Measurements from ENCODE around the gene MAPKAPK5.
A peak's percentile ranks its signal among the peaks of the same experiment; 100 is the strongest.
"Not testable (repeated sequence)": the region's sequence is repeated elsewhere in the genome, so short reads cannot be mapped to it uniquely, and the experiment has no call there.

MAPKAPK5 gene

DNA sequence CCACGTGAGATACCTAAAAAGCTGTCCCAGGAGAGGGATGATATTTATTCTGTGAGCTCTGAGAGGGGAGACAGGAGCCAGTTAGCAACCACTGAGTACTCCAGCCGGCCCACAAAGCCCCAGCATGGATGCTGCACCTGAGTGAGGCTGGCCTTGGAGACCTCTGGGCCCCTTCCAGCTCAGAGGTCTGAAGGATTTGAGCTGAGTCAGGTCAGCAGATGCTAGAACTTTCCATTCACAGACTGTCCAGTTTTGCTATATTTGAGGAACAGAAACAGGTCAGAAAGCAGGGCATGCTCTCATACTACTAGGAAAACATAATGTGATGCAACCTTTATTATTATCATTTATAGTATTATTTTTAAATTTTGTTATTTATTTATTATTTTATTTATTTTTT lies 15.0 kb upstream of the MAPKAPK5 start:
- H3K36me3 ChIP-seq (ENCODE audit: control insufficient read depth in 5 of 5, insufficient read depth in 5 of 5, low read length in 5 of 5) = no peaks in the 10 kb centered on the region
- H3K4me3 ChIP-seq (ENCODE audit: low read depth in 1 of 5, low read length in 5 of 5) = no peak overlapping the region
- H3K9me3 ChIP-seq (ENCODE audit: control insufficient read depth in 5 of 5, low read length in 5 of 5) = no peaks in the 10 kb centered on the region
- H3K27me3 ChIP-seq (ENCODE audit: control insufficient read depth in 5 of 5, insufficient read depth in 4 of 5, low read length in 5 of 5) = no peaks in the 10 kb centered on the region
- H3K27ac ChIP-seq (ENCODE audit: low read depth, low read length) = no peak overlapping the region
- peaks cover 0 to 16% (median 9%) of the 10 kb centered on the region in 5 donors for H3K4me1 ChIP-seq (ENCODE audit: control insufficient read depth in 5 of 5, insufficient read depth in 5 of 5, low read length in 5 of 5)
- no peak overlapping the region for H3K9ac ChIP-seq (ENCODE audit: low read length in 5 of 5)

DNA sequence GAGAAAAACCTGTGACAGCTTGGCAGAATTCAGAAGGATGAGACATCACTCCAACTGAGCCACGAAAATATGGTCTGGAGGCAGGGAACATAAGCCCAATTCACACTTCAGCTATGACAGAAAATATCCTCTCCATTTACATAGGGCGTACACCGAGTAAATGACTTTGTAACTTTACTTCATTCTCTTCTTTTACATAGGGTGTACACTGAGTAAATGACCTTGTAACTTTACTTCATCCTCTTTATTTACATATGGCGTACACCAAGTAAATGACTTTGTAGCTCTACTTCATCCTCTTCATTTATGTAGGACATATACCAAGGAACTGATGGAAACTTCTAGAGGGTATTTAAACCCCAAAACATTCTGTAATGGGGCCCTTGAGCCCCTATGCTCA lies 14.1 kb upstream of the MAPKAPK5 start:
- H3K9me3 ChIP-seq (ENCODE audit: control insufficient read depth in 5 of 5, low read length in 5 of 5) = no peaks in the 10 kb centered on the region
- no peaks in the 10 kb centered on the region for H3K27me3 ChIP-seq (ENCODE audit: control insufficient read depth in 5 of 5, insufficient read depth in 4 of 5, low read length in 5 of 5)
- no peaks in the 10 kb centered on the region for H3K36me3 ChIP-seq (ENCODE audit: control insufficient read depth in 5 of 5, insufficient read depth in 5 of 5, low read length in 5 of 5)
- H3K4me1 ChIP-seq (ENCODE audit: control insufficient read depth in 5 of 5, insufficient read depth in 5 of 5, low read length in 5 of 5) = peaks cover 0 to 14% (median 9%) of the 10 kb centered on the region in 5 donors
- no peak overlapping the region for H3K4me3 ChIP-seq (ENCODE audit: low read depth in 1 of 5, low read length in 5 of 5)
- H3K9ac ChIP-seq (ENCODE audit: low read length in 5 of 5) = no peak overlapping the region
- H3K27ac ChIP-seq (ENCODE audit: low read depth, low read length) = no peak overlapping the region

DNA sequence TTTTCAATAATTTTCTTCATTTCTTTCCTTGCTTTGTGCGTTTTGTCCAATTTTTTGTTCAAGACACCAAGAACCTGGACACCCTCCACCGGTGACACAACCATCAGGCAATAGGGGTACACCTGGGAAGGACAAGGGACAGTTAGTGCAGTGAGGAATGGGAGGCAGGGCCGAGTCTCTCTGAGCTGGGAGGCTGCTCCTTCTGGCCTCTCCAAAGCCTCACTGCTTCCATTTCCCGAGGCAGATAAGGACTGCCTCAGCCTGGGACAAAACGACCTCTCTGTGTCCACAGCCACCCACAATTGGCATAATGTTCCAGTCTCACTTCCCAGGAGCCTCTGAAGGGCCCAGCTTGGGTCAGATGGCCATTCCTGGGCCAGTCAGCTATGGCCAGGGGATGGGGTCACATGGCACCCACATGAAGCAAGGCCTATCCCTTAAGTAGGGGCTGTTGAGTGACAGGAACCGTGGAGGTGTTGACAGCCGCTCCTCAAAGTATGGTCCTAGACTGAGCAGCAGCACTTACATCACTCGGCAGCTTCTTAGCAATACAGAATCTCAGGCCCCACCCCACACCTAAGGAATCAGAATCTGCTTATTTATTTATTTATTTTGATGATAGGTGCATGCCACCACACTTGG lies 13.6 kb upstream of the MAPKAPK5 start:
- Histone ChIP-seq H3K9ac (ENCODE audit: low read length in 5 of 5) (no peak overlapping the region), H3K4me3 (ENCODE audit: low read depth in 1 of 5, low read length in 5 of 5) (no peak overlapping the region), H3K27ac (ENCODE audit: low read depth, low read length) (no peak overlapping the region), H3K4me1 (ENCODE audit: control insufficient read depth in 5 of 5, insufficient read depth in 5 of 5, low read length in 5 of 5) (peaks cover 0 to 12% (median 5%) of the 10 kb centered on the region in 5 donors), H3K9me3 (ENCODE audit: control insufficient read depth in 5 of 5, low read length in 5 of 5) (no peaks in the 10 kb centered on the region), H3K27me3 (ENCODE audit: control insufficient read depth in 5 of 5, insufficient read depth in 4 of 5, low read length in 5 of 5) (no peaks in the 10 kb centered on the region), H3K36me3 (ENCODE audit: control insufficient read depth in 5 of 5, insufficient read depth in 5 of 5, low read length in 5 of 5) (no peaks in the 10 kb centered on the region)

DNA sequence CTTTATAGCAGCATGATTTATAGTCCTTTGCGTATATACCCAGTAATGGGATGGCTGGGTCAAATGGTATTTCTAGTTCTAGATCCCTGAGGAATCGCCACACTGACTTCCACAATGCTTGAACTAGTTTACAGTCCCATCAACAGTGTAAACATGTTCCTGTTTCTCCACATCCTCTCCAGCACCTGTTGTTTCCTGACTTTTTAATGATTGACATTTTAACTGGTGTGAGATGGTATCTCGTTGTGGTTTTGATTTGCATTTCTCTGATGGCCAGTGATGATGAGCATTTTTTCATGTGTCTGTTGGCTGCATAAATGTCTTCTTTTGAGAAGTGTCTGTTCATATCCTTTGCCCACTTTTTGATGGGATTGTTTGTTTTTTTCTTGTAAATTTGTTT lies 12.4 kb upstream of the MAPKAPK5 start:
- H3K36me3 ChIP-seq (ENCODE audit: control insufficient read depth in 5 of 5, insufficient read depth in 5 of 5, low read length in 5 of 5); H3K9ac ChIP-seq (ENCODE audit: low read length in 5 of 5); H3K27ac ChIP-seq (ENCODE audit: low read depth, low read length); H3K27me3 ChIP-seq (ENCODE audit: control insufficient read depth in 5 of 5, insufficient read depth in 4 of 5, low read length in 5 of 5); H3K4me3 ChIP-seq (ENCODE audit: low read depth in 1 of 5, low read length in 5 of 5); H3K4me1 ChIP-seq (ENCODE audit: control insufficient read depth in 5 of 5, insufficient read depth in 5 of 5, low read length in 5 of 5); H3K9me3 ChIP-seq (ENCODE audit: control insufficient read depth in 5 of 5, low read length in 5 of 5): not testable (repeated sequence)

DNA sequence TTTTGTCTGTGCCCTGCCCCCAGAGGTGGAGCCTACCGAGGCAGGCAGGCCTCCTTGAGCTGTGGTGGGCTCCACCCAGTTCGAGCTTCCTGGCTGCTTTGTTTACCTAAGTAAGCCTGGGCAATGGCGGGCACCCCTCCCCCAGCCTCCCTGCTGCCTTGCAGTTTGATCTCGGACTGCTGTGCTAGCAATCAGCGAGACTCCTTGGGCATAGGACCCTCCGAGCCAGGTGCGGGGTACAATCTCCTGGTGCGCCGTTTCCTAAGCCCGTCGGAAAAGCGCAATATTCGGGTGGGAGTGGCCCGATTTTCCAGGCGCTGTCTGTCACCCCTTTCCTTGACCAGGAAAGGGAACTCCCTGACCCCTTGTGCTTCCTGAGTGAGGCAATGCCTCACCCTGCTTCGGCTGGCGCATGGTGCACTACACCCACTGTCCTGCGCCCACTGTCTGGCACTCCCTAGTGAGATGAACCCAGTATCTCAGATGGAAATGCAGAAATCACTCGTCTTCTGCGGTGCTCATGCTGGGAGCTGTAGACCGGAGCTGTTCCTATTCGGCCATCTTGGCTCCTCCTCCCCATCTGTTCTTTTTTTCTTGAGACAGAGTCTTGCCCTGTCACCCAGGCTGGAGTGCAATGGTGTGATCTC lies 7.2 kb upstream of the MAPKAPK5 start:
- H3K9me3 ChIP-seq (ENCODE audit: control insufficient read depth in 5 of 5, low read length in 5 of 5); H3K27me3 ChIP-seq (ENCODE audit: control insufficient read depth in 5 of 5, insufficient read depth in 4 of 5, low read length in 5 of 5); H3K4me1 ChIP-seq (ENCODE audit: control insufficient read depth in 5 of 5, insufficient read depth in 5 of 5, low read length in 5 of 5); H3K9ac ChIP-seq (ENCODE audit: low read length in 5 of 5); H3K4me3 ChIP-seq (ENCODE audit: low read depth in 1 of 5, low read length in 5 of 5); H3K27ac ChIP-seq (ENCODE audit: low read depth, low read length); H3K36me3 ChIP-seq (ENCODE audit: control insufficient read depth in 5 of 5, insufficient read depth in 5 of 5, low read length in 5 of 5): not testable (repeated sequence)

DNA sequence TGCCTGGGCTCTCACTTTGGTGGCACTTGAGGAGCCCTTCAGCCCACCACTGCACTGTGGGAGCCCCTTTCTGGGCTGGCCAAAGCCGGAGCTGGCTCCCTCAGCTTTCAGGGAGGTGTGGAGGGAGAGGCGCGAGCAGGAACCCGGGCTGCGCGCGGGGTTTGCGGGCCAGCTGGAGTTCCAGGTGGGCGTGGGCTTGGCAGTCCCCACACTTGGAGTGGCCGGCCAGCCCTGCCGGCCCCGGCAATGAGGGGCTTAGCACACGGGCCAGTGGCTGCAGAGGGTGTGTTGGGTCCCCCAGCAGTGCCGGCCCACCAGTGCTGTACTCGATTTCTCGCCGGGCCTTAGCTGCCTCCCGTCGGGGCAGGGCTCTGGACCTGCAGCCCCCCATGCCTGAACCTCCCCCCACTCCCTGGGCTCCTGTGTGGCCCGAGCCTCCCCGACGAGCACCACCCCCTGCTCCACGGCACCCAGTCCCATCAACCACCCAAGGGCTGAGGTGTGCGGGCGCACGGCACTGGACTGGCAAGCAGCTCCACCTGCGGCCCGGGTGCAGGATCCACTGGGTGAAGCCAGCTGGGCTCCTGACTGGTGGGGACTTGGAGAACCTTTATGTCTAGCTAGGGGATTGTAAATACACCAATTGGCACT lies 6.4 kb upstream of the MAPKAPK5 start:
- H3K27me3 ChIP-seq (ENCODE audit: control insufficient read depth in 5 of 5, insufficient read depth in 4 of 5, low read length in 5 of 5); H3K9ac ChIP-seq (ENCODE audit: low read length in 5 of 5); H3K4me3 ChIP-seq (ENCODE audit: low read depth in 1 of 5, low read length in 5 of 5); H3K27ac ChIP-seq (ENCODE audit: low read depth, low read length); H3K9me3 ChIP-seq (ENCODE audit: control insufficient read depth in 5 of 5, low read length in 5 of 5): not testable (repeated sequence)
- peaks cover 0 to 14% (median 7%) of the 10 kb centered on the region in 5 donors for H3K4me1 ChIP-seq (ENCODE audit: control insufficient read depth in 5 of 5, insufficient read depth in 5 of 5, low read length in 5 of 5)
- H3K36me3 ChIP-seq (ENCODE audit: control insufficient read depth in 5 of 5, insufficient read depth in 5 of 5, low read length in 5 of 5) = peaks cover 3 to 11% (median 7%) of the 10 kb centered on the region in 5 donors

DNA sequence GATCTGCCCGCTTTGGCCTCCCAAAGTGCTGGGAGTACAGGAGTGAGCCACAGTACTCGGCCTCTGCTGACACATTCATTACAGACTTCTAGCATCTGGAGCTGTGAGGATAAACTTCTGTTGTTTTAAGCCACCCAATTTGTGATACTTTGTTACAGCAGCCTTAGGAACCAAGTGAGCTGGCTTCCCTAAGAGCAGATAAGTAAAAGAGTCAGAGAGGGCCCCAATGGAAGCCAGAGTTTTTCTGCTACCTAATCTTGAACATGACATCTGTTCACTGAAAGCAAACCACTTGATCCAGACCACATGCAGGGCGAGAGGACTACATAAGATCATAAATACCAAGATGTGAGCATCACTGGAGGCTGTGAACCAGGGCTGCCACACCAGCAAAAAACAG lies 3.7 kb upstream of the MAPKAPK5 start:
- Histone ChIP-seq H3K27me3 (ENCODE audit: control insufficient read depth in 5 of 5, insufficient read depth in 4 of 5, low read length in 5 of 5) (no peaks in the 10 kb centered on the region), H3K36me3 (ENCODE audit: control insufficient read depth in 5 of 5, insufficient read depth in 5 of 5, low read length in 5 of 5) (peaks cover 3 to 11% (median 7%) of the 10 kb centered on the region in 5 donors), H3K4me1 (ENCODE audit: control insufficient read depth in 5 of 5, insufficient read depth in 5 of 5, low read length in 5 of 5) (peaks cover 0 to 34% (median 26%) of the 10 kb centered on the region in 5 donors), H3K9ac (ENCODE audit: low read length in 5 of 5) (no peak overlapping the region), H3K4me3 (ENCODE audit: low read depth in 1 of 5, low read length in 5 of 5) (no peak overlapping the region), H3K9me3 (ENCODE audit: control insufficient read depth in 5 of 5, low read length in 5 of 5) (no peaks in the 10 kb centered on the region), H3K27ac (ENCODE audit: low read depth, low read length) (no peak overlapping the region)

DNA sequence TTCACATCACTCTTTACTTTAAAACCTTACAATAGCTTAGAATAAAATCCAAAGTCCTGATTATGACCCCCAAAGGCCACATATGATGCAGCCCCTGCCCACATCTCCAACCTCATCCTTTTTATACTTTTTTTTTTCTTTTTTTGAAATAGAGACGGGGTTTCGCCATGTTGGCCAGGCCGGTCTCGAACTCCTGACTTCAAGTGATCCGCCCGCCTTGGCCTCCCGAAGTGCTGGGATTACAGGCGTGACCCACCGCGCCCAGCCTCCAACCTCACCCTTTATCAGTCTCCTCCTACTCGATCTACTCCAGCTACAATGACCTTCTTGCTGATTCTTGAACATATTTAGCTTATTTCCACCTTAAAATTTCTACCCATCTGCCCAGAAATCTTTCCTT lies 1.2 kb upstream of the MAPKAPK5 start:
- Histone ChIP-seq H3K4me1 (ENCODE audit: control insufficient read depth in 5 of 5, insufficient read depth in 5 of 5, low read length in 5 of 5) (peaks cover 0 to 46% (median 43%) of the 10 kb centered on the region in 5 donors), H3K27ac (ENCODE audit: low read depth, low read length) (peak overlapping the region; percentile 89)

DNA sequence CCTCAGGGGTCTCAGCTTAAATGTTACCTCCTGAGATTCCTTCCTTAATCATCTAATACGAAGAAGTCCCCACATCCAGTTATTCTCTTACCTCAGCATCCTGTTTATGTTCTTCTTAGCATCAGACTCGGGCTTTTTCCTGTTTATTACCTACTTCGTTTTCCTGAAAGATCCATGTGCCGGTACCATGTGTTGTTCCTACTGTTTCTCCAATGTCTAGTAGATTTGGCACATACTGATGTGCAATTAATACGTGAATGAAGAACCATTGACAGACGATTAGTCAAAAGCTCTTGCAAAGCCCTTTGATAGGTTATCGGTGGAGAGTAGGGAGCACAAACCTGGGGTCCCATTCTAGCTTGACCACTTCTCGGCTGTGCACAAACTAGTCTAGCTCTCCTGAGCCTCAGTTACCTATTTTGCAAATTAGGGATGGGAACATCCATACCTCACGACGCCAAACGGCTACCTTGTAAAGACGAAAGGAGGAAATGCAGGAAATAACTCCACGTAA lies 735 bp upstream of the MAPKAPK5 start:
- Histone ChIP-seq H3K4me3 (ENCODE audit: low read depth in 1 of 5, low read length in 5 of 5) (peak overlapping the region; percentile 81 to 100 (median 99)), H3K9me3 (ENCODE audit: control insufficient read depth in 5 of 5, low read length in 5 of 5) (no peaks in the 10 kb centered on the region), H3K9ac (ENCODE audit: low read length in 5 of 5) (peak overlapping the region; percentile 95 to 99 (median 98)), H3K27ac (ENCODE audit: low read depth, low read length) (peak overlapping the region; percentile 89), H3K27me3 (ENCODE audit: control insufficient read depth in 5 of 5, insufficient read depth in 4 of 5, low read length in 5 of 5) (no peaks in the 10 kb centered on the region), H3K4me1 (ENCODE audit: control insufficient read depth in 5 of 5, insufficient read depth in 5 of 5, low read length in 5 of 5) (peaks cover 0 to 46% (median 43%) of the 10 kb centered on the region in 5 donors), H3K36me3 (ENCODE audit: control insufficient read depth in 5 of 5, insufficient read depth in 5 of 5, low read length in 5 of 5) (peaks cover 3 to 20% (median 7%) of the 10 kb centered on the region in 5 donors)

More for the DNA sequence above, 1.2 kb upstream of the MAPKAPK5 start:
- H3K4me3 ChIP-seq (ENCODE audit: low read depth in 1 of 5, low read length in 5 of 5) = peak overlapping the region; percentile 81 to 100 (median 99)
- no peaks in the 10 kb centered on the region for H3K9me3 ChIP-seq (ENCODE audit: control insufficient read depth in 5 of 5, low read length in 5 of 5)
- peak overlapping the region; percentile 95 to 99 (median 98) for H3K9ac ChIP-seq (ENCODE audit: low read length in 5 of 5)
- no peaks in the 10 kb centered on the region for H3K27me3 ChIP-seq (ENCODE audit: control insufficient read depth in 5 of 5, insufficient read depth in 4 of 5, low read length in 5 of 5)
- H3K36me3 ChIP-seq (ENCODE audit: control insufficient read depth in 5 of 5, insufficient read depth in 5 of 5, low read length in 5 of 5) = peaks cover 3 to 20% (median 7%) of the 10 kb centered on the region in 5 donors
